ENCODE data around the gene ERBB2.
A peak's percentile ranks its signal among the peaks of the same experiment; 100 is the strongest.
"Not testable (repeated sequence)": the region's sequence is repeated elsewhere in the genome, so short reads cannot be mapped to it uniquely, and the experiment has no call there.

ERBB2 gene

GRCh38 chr17:39688475-39688835 lies 11.4 kb upstream of the ERBB2 start:
- DNase-seq (ENCODE audit: low read depth): no peak
- TF ChIP-seq MYC (IDR thresholded peaks at IDR 0.05; ENCODE audit: low read depth, low read length) (no peak), CTCF (IDR thresholded peaks at IDR 0.05; ENCODE audit: low read depth, low read length) (no peak), MAX (IDR thresholded peaks at IDR 0.05; ENCODE audit: low read depth, low read length) (no peak), POLR2A (IDR thresholded peaks at IDR 0.05; ENCODE audit: extremely low read depth, insufficient read length) (no peak)
- peak overlapping the region; percentile 82 for H3K4me3 ChIP-seq (ENCODE audit: low read depth, low read length)

- TF ChIP-seq POLR2A (IDR thresholded peaks at IDR 0.05; ENCODE audit: extremely low read depth, insufficient read length): no peak
- no peak for TF ChIP-seq MYC (IDR thresholded peaks at IDR 0.05; ENCODE audit: low read depth, low read length)
- TF ChIP-seq CTCF (IDR thresholded peaks at IDR 0.05; ENCODE audit: low read depth, low read length): no peak
- no peak for TF ChIP-seq MAX (IDR thresholded peaks at IDR 0.05; ENCODE audit: low read depth, low read length)
- peak overlapping the region; percentile 82 for H3K4me3 ChIP-seq (ENCODE audit: low read depth, low read length)
- DNase-seq (ENCODE audit: low read depth): no peak
Observed at GRCh38 chr17:39688945-39689344, 10.9 kb upstream of the ERBB2 start.

GRCh38 chr17:39694593-39694992 lies 5.3 kb upstream of the ERBB2 start:
- no peak overlapping the region for H3K4me3 ChIP-seq (ENCODE audit: low read depth, low read length)
- TF ChIP-seq CTCF (IDR thresholded peaks at IDR 0.05; ENCODE audit: low read depth, low read length) (no peak), MYC (IDR thresholded peaks at IDR 0.05; ENCODE audit: low read depth, low read length) (no peak), MAX (IDR thresholded peaks at IDR 0.05; ENCODE audit: low read depth, low read length) (no peak), POLR2A (IDR thresholded peaks at IDR 0.05; ENCODE audit: extremely low read depth, insufficient read length) (no peak)
- no peak for DNase-seq (ENCODE audit: low read depth)

- DNase-seq (ENCODE audit: low read depth): no peak
- TF ChIP-seq POLR2A (IDR thresholded peaks at IDR 0.05; ENCODE audit: extremely low read depth, insufficient read length): no peak
- no peak for TF ChIP-seq MAX (IDR thresholded peaks at IDR 0.05; ENCODE audit: low read depth, low read length)
- no peak for TF ChIP-seq MYC (IDR thresholded peaks at IDR 0.05; ENCODE audit: low read depth, low read length)
- no peak for TF ChIP-seq CTCF (IDR thresholded peaks at IDR 0.05; ENCODE audit: low read depth, low read length)
- H3K4me3 ChIP-seq (ENCODE audit: low read depth, low read length): no peak overlapping the region
Observed at GRCh38 chr17:39695089-39695474, 4.8 kb upstream of the ERBB2 start.

- TF ChIP-seq MAX (IDR thresholded peaks at IDR 0.05; ENCODE audit: low read depth, low read length) (no peak), POLR2A (IDR thresholded peaks at IDR 0.05; ENCODE audit: extremely low read depth, insufficient read length) (no peak), MYC (IDR thresholded peaks at IDR 0.05; ENCODE audit: low read depth, low read length) (no peak), CTCF (IDR thresholded peaks at IDR 0.05; ENCODE audit: low read depth, low read length) (no peak)
- no peak for DNase-seq (ENCODE audit: low read depth)
- H3K4me3 ChIP-seq (ENCODE audit: low read depth, low read length): no peak overlapping the region
Observed at GRCh38 chr17:39696731-39697130, 3.1 kb upstream of the ERBB2 start.

- no peak overlapping the region for H3K4me3 ChIP-seq (ENCODE audit: low read depth, low read length)
- TF ChIP-seq POLR2A (IDR thresholded peaks at IDR 0.05; ENCODE audit: extremely low read depth, insufficient read length) (no peak), MYC (IDR thresholded peaks at IDR 0.05; ENCODE audit: low read depth, low read length) (no peak), CTCF (IDR thresholded peaks at IDR 0.05; ENCODE audit: low read depth, low read length) (no peak), MAX (IDR thresholded peaks at IDR 0.05; ENCODE audit: low read depth, low read length) (no peak)
- no peak for DNase-seq (ENCODE audit: low read depth)
Observed at GRCh38 chr17:39697961-39698360, 1.9 kb upstream of the ERBB2 start.

- DNase-seq (ENCODE audit: low read depth); H3K4me3 ChIP-seq (ENCODE audit: low read depth, low read length): not testable (repeated sequence)
Observed at GRCh38 chr17:39699157-39699817, 577 bp upstream of the ERBB2 start.
